C4-2B (cell line): Measurements from ENCODE around the gene CNOT3.

Source experiments
- ZFX ChIP-seq: fragments of 450-650 bp; IDR thresholded peaks from 2 replicates; pipeline ENCODE4 v1.6.1; 2017
- TF ChIP-seq, protein P1 (sequence below): fragments of 450-650 bp; conservative IDR thresholded peaks from 2 replicates; pipeline ENCODE4 v1.5.1; 2017; ENCODE audit warnings: mild to moderate bottlenecking

DNA sequence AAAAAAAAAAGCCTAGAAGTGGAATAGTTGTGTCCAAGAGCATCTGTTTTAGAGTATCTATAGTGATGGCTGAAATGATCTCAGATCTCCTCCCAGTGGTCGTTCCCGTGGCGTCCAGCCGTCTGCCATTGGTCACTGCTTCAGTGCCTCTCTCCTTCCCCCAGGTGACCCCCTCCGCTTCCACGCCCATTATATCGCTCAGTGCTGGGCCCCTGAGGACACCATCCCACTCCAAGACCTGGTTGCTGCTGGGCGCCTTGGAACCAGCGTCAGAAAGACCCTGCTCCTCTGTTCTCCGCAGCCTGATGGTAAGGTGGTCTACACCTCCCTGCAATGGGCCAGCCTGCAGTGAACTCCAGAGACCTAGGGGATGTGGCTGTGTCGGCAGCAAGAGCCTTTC lies 55.4 kb downstream of the CNOT3 start:
- TF ChIP-seq, protein P1, sequence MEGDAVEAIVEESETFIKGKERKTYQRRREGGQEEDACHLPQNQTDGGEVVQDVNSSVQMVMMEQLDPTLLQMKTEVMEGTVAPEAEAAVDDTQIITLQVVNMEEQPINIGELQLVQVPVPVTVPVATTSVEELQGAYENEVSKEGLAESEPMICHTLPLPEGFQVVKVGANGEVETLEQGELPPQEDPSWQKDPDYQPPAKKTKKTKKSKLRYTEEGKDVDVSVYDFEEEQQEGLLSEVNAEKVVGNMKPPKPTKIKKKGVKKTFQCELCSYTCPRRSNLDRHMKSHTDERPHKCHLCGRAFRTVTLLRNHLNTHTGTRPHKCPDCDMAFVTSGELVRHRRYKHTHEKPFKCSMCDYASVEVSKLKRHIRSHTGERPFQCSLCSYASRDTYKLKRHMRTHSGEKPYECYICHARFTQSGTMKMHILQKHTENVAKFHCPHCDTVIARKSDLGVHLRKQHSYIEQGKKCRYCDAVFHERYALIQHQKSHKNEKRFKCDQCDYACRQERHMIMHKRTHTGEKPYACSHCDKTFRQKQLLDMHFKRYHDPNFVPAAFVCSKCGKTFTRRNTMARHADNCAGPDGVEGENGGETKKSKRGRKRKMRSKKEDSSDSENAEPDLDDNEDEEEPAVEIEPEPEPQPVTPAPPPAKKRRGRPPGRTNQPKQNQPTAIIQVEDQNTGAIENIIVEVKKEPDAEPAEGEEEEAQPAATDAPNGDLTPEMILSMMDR = no peak
- no peak for TF ChIP-seq ZFX
